HAP-1 (cell line): ENCODE results near the gene ZNF474.

Source experiments
- DNase-seq, 2 experiments: peaks; one replicate each; pipeline ENCODE4 v3.0.0-alpha.2; 2016 to 2020; ENCODE audit warnings: low spot score in 2 of 2
- H3K27me3 ChIP-seq: fragments of 250-450 bp; sonication (Bioruptor Pico); 2 replicates; pipeline ENCODE4 v1.5.1; 2020; ENCODE audit warnings: low read depth, mild to moderate bottlenecking, moderate library complexity
- H3K36me3 ChIP-seq: fragments of 250-450 bp; sonication (Bioruptor Pico); replicated peaks from 2 replicates; pipeline ENCODE4 v1.5.1; 2020; ENCODE audit warnings: mild to moderate bottlenecking
- H3K4me1 ChIP-seq: fragments of 250-450 bp; sonication (Bioruptor Pico); 2 replicates; pipeline ENCODE4 v1.5.1; 2020; ENCODE audit warnings: mild to moderate bottlenecking
- H3K4me3 ChIP-seq: fragments of 250-450 bp; sonication (Bioruptor Pico); 2 replicates; pipeline ENCODE4 v1.5.1; 2020; ENCODE audit warnings: mild to moderate bottlenecking, moderate library complexity
- H3K9me3 ChIP-seq: fragments of 250-450 bp; sonication (Bioruptor Pico); 2 replicates; pipeline ENCODE4 v1.5.1; 2020; ENCODE audit warnings: mild to moderate bottlenecking, moderate library complexity
- in situ Hi-C: fragments of 300-500 bp; cut with MboI; formaldehyde crosslinking; loops from 3 replicates; pipeline ENCODE4 v1.14.3; 2020; ENCODE audit warnings: low sequenced_read_pairs, inconsistent platforms, mixed read lengths

Gene ZNF474

DNA sequence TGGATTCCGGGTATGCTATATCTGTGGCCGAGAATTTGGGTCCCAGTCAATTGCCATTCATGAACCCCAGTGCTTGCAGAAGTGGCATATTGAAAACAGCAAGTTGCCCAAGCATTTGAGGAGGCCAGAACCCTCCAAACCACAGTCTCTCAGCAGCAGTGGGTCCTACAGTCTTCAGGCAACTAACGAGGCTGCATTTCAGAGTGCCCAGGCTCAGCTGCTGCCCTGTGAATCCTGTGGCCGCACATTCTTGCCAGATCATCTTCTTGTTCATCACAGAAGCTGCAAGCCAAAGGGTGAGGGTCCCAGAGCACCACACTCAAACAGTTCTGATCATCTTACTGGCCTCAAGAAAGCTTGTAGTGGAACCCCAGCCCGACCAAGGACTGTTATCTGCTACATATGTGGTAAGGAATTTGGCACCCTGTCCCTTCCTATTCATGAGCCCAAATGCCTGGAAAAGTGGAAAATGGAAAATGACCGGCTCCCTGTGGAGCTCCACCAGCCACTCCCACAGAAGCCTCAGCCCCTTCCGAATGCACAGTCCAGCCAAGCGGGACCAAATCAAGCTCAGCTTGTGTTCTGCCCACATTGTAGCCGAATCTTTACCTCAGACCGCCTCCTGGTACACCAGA, 23.0 kb downstream of the ZNF474 start:
- in situ Hi-C loops, result no loop called here
- DNase-seq, result no peak
- no peak overlapping the region for H3K4me3 ChIP-seq

DNA sequence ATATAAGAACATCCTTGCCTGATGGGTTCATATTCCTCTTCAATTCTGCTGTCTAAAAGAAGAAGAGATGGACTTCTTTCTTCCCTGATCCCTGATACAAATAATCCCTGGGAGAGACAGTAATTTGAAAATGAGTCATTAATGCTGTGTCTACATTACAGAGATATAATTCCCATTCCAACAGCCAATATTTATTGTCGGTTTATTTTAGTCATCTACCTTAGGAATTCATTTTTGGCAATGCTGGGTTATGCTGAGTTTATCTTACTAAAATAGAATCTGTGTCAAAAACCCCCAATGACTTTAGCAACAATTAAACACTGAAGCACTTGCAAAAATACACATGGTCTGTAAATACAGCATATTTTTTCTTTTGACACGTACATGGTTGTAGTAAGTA, 23.9 kb downstream of the ZNF474 start:
- DNase-seq, result no peak
- H3K4me3 ChIP-seq, result no peak overlapping the region

More for the DNA sequence above, 23.0 kb downstream of the ZNF474 start:
- H3K9me3 ChIP-seq, result no peaks in the 10 kb centered on the region
- no peaks in the 10 kb centered on the region for H3K4me1 ChIP-seq
- no peaks in the 10 kb centered on the region for H3K36me3 ChIP-seq
- no peaks in the 10 kb centered on the region for H3K27me3 ChIP-seq

DNA sequence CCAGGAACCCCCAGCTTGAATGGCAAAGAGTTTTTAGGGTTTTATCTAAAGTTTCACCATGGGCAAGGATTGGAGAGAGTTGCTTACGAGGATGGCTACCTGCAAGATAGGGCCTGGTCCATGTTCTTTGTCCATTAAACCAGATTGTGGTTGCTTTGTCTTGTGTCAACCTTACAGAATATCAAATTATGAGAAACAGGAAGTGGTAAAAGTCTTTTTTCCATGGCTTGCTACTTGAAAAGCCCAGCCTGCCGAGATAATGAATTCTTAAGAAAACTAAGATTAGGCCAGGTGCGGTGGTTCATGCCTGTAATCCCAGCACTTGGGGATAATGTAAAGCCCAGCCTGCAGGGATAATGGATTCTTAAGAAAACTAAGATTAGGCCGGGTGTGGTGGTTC, 24.4 kb downstream of the ZNF474 start:
- in situ Hi-C loops, result no loop called here
- Histone ChIP-seq H3K4me3 (no peak overlapping the region), H3K27me3 (no peaks in the 10 kb centered on the region), H3K9me3 (no peaks in the 10 kb centered on the region), H3K4me1 (no peaks in the 10 kb centered on the region), H3K36me3 (no peaks in the 10 kb centered on the region)
- no peak for DNase-seq

More for the DNA sequence above, 23.9 kb downstream of the ZNF474 start:
- Histone ChIP-seq H3K36me3 (no peaks in the 10 kb centered on the region), H3K4me1 (no peaks in the 10 kb centered on the region), H3K9me3 (no peaks in the 10 kb centered on the region), H3K27me3 (no peaks in the 10 kb centered on the region)
- in situ Hi-C loops, result no loop called here

DNA sequence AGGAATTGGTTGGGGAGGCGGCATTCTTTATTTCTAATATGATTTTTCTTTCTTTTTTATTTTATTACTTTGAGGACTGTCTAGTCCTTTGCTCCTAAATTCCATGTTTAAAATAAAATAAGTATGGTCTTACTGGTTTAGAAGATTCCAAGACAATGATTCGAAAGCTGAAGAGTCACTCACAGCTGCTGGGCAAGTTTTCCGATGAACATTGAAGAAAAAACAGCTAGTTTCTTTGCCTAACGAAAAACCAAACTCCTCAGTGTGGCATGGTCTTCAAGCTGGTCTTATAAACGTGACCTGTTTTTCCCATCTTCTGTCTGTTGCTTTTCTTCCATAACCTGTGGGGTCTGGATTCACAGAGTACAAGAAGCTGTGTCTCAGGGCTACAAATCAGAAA, 25.1 kb downstream of the ZNF474 start:
- Histone ChIP-seq H3K4me3 (no peak overlapping the region), H3K9me3 (no peaks in the 10 kb centered on the region), H3K36me3 (no peaks in the 10 kb centered on the region), H3K27me3 (no peaks in the 10 kb centered on the region), H3K4me1 (no peaks in the 10 kb centered on the region)
- DNase-seq, result no peak
- in situ Hi-C loops, result no loop called here

DNA sequence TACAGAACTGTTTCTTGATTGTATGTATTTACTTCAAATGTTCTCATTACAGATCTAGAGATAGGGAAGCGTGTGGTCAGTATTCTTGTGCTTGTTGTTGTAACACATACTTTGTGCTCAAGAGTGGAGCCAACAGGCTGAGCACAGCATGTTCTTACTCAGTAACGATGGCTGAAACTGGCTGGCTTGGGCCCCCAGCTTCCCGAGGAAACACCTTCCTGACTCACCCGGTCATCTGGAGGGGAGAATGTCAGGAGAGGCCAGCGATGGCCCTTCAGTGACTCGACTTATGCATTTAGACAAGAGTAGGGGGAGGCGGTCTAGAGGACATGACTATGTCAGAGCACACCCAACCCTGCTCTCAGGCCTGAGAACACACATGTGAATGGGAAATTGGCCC, 25.6 kb downstream of the ZNF474 start:
- H3K4me3 ChIP-seq, result no peak overlapping the region
- in situ Hi-C loops, result no loop called here
- H3K4me1 ChIP-seq, result no peaks in the 10 kb centered on the region
- no peaks in the 10 kb centered on the region for H3K27me3 ChIP-seq
- no peak for DNase-seq
- H3K9me3 ChIP-seq, result no peaks in the 10 kb centered on the region
- no peaks in the 10 kb centered on the region for H3K36me3 ChIP-seq

DNA sequence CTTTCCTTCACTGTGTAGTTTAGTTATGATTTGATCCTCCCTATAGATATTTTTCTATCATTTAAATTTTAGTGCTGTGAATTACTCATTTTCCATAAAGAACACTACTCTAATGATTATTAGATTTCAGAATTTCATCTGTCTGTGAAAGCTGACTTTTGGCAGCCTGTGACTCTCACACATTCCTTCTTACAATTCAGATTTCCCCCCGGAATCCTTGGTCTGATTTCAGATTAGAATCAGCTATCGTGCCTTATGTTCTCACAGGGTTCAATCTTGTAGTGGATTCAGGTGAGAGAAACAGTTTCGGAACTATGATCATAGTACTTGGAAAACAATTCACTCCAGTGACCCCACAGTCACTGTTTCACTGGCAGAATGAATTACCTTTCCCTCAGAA, 26.2 kb downstream of the ZNF474 start:
- no peak overlapping the region for H3K4me3 ChIP-seq
- in situ Hi-C loops, result no loop called here
- no peaks in the 10 kb centered on the region for H3K27me3 ChIP-seq
- no peak for DNase-seq
- no peaks in the 10 kb centered on the region for H3K4me1 ChIP-seq
- H3K9me3 ChIP-seq, result no peaks in the 10 kb centered on the region
- no peaks in the 10 kb centered on the region for H3K36me3 ChIP-seq

DNA sequence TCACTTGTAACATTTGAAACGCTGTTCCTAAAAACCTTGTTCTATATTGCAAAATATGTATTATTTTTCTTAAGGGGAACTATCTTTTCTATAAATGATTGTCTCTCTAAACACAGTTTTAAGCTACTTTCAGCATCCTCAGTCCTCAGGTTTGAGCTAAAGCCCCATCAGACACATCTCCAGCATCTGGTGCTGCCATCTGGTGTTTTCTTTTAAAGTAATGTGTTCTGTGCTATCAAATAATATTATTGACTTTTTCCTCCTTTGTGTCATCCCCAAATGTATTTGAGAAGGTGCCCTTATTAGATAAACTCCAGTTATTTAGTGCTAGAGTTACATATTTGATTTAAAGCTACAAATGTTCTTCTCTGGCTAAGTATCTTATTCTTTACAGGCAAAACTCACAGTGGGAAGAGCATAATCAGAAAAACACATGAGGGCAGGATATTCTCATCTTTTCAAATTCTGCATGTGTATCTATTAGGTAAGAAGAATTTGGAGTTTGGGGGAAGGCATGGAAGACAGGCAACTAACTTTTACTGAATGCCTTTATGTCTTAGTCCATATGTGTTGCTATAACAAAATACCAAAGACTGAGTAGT, 27.5 kb downstream of the ZNF474 start:
- Histone ChIP-seq H3K36me3 (no peaks in the 10 kb centered on the region), H3K27me3 (no peaks in the 10 kb centered on the region), H3K4me1 (no peaks in the 10 kb centered on the region), H3K4me3 (no peak overlapping the region), H3K9me3 (no peaks in the 10 kb centered on the region)
- in situ Hi-C loops, result no loop called here
- peak in 1 of 2 experiments; percentile 18 for DNase-seq

DNA sequence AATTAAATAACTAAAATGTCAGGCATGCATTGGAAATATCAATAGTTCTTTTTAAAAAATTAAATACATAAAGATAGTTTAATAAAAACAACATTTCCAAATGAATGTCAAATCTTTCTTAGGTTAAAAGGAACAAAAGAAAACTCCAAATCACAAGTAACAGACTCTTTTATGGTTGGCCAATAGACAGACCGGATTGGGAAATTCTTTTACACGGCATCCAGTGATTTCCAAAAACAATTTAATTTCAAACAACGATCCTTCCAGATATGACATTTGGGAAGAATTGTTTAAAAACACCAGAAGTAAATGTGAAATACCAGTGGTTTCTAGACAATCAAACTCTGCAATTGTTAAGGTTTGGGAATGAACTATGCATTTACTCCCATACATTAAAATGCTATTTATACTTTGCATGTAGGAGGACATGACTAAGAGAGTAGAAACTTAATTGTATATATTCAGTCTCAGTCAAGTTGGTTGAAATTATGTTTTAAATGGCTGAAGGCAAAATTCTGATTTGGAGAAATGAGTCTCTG, 32.8 kb downstream of the ZNF474 start:
- peaks cover 9% of the 10 kb centered on the region for H3K4me1 ChIP-seq
- in situ Hi-C loops, result no loop called here
- no peak for DNase-seq
- no peaks in the 10 kb centered on the region for H3K36me3 ChIP-seq
- no peaks in the 10 kb centered on the region for H3K27me3 ChIP-seq
- H3K4me3 ChIP-seq, result no peak overlapping the region
- no peaks in the 10 kb centered on the region for H3K9me3 ChIP-seq

DNA sequence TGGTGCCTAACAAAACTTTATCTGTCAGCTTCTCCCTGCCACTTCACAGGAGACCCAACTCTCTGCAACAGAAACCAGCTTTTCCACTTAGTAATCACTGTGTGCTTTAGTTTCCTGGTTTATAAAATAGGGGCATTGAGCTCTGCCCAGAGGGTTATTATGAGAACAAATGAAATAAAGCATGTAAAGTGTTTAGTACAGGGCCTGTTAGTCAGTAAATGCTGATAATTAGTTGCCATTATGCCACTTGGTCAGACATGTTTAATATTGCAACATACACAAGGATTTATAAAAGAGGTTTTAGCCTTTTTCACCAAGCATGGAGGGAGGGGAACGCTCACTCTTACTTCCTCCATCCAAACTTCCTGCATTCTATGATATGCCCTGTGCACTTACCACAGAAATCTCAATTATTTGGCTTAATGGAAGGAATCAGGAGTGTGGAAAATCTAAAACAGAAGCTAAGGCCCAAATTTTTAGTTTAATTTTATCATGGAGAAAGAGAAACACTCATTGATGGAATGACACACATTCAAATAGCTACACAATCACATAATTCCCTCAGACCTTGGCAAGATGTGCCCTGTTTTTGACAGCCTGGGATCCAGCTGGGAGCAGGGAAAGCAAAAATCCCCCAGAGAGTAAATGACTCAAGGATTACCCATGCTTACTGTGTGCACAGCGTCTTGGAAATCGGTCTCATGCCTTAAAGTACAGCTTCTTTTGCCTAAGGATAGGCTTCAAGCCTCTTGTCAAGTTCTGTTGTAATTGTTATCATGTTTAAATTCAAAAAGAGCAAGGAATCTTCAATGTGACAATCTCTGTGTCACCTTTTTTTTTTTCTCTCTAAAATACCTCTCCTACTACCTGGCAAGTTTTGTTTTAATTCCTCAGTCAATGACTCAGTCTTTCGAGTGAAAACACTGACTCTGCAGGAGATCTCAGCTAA, 34.0 kb downstream of the ZNF474 start:
- Histone ChIP-seq H3K4me3 (no peak overlapping the region), H3K4me1 (peaks cover 9% of the 10 kb centered on the region), H3K27me3 (no peaks in the 10 kb centered on the region), H3K36me3 (no peaks in the 10 kb centered on the region), H3K9me3 (no peaks in the 10 kb centered on the region)
- DNase-seq, result no peak
- in situ Hi-C loops, result no loop called here

DNA sequence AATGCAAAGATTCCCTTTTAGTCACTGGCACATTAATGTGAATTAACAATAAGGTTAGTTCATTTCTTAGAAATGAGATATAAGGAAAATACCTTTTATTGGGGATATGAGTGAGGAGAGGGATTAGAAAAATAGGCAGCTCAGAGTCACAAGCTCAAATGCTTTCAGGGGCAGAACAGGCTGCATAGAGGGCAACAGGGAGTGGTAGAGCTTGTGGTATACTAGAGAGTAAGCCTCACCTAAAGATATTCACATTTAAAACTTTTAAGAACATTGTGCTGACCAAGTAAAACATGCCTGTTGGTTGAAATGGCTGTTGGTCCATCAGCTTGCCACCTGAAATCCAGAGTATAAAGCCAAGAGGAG, 34.7 kb downstream of the ZNF474 start:
- DNase-seq, result no peak
- Histone ChIP-seq H3K4me1 (peaks cover 9% of the 10 kb centered on the region), H3K9me3 (no peaks in the 10 kb centered on the region), H3K36me3 (no peaks in the 10 kb centered on the region), H3K4me3 (no peak overlapping the region), H3K27me3 (no peaks in the 10 kb centered on the region)
- in situ Hi-C loops, result no loop called here

DNA sequence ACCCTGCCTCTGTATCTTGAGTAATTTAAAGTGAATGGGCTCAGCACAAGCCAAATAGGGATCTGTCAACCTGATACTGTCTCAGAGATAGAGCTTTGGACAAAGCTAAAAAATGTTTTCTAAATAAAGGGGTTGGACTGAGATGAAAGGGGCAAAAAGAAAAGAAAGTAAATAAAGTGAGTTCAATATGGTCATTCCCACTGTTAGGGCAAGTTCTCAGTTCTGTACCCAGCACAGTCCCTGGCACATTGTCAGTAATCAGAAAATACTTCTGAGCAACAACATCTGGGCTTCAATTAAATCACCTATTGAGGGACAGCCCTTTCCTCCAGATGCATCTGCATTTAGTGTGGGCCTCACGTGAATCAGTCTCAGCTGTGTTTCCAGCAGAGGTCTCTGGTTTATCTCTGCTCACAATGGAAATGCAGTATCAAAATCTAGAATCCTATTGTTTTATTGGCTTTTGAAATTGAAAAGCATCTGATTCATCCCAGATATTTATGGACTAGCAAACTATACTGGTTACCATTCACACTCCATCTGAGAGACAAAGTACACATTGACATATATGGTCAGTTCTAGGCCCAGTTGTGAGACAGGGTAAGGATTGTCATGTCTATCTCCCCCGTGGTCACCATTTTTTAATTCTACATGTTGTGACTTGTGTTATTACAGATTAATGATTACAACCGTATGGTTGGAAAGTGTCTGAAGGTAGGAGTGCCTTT, 35.6 kb downstream of the ZNF474 start:
- no peak for DNase-seq
- Histone ChIP-seq H3K4me1 (peaks cover 9% of the 10 kb centered on the region), H3K9me3 (no peaks in the 10 kb centered on the region), H3K27me3 (no peaks in the 10 kb centered on the region), H3K36me3 (no peaks in the 10 kb centered on the region), H3K4me3 (no peak overlapping the region)
- in situ Hi-C loops, result no loop called here

DNA sequence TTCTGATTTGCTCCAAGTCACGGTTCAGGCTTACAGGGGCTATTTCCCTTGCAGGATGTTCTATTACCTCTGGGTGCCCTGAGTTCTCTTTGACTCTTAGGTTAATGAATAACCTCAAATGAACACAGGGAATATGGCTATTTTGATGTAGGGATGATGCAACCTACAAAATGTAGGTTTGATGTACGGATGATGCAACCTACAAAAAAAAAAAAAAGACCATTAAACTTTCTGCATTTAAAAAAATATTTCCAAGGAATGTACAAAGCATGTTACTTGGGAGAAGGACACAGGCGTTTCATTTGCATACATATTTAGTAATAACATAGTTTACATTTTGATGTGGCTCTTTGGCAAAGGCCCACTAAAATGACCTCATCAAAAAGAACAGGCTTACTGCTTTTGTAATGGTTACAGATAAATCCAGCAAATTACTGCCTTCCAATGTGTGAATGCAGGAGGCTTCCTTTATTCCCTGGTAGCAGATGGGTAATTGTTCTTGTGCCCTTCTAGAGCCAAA, 36.3 kb downstream of the ZNF474 start:
- Histone ChIP-seq H3K27me3 (no peaks in the 10 kb centered on the region), H3K9me3 (no peaks in the 10 kb centered on the region), H3K4me1 (peaks cover 12% of the 10 kb centered on the region), H3K36me3 (no peaks in the 10 kb centered on the region), H3K4me3 (no peak overlapping the region)
- in situ Hi-C loops, result no loop called here
- DNase-seq, result no peak

DNA sequence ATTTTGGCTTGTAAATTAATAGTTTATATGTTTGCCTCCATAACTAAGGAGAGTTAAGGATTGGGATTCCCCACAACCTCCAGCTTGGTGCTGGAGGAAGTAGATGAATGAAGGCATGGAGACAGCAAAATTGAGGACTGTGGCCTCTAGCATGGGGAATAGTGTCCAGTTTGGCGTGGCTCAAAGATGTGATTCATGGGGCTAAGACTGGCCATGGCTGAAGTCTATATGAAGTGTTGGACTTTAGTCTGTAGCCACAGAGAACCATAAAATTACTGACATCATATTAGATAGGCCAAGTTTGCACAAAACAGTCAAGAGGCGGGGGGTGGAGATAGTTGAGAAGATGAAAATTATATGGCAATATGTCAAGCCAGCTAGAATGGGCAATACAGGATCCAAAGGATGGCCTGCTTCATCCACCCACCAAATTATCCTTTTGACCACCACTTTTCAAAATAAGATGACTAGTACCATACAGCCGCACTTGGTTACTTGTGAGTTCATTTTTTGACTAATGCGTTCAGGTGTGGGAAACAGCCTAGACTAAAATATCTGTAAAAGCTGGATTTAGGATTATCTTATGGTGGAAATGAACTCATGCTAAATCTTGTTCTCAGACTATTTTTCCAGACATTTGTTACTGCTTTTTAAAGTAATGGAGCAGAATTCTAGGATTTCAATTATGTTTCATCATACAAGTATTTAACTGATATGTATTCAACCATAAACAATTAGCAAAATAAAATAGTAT, 40.2 kb downstream of the ZNF474 start:
- Histone ChIP-seq H3K4me1 (peaks cover 16% of the 10 kb centered on the region), H3K36me3 (no peaks in the 10 kb centered on the region), H3K27me3 (no peaks in the 10 kb centered on the region), H3K9me3 (no peaks in the 10 kb centered on the region), H3K4me3 (no peak overlapping the region)
- in situ Hi-C loops, result no loop called here
- no peak for DNase-seq
